GM12891 (cell line): ENCODE results near the gene GSAP.

Source experiments
- PAX5 ChIP-seq: IDR thresholded peaks from 2 replicates; pipeline ENCODE4 v1.6.1; 2011; ENCODE audit warnings: low read length, moderate library complexity, mild to moderate bottlenecking; ENCODE audit not compliant: insufficient read depth, severe bottlenecking
- POLR2A ChIP-seq: IDR thresholded peaks from 2 replicates; pipeline ENCODE4 v1.6.1; 2011; ENCODE audit warnings: low read depth, low read length, control low read depth
- POLR2AphosphoS5 ChIP-seq: IDR thresholded peaks from 2 replicates; pipeline ENCODE4 v1.6.1; 2011; ENCODE audit warnings: low read depth, low read length, control low read depth
- POU2F2 ChIP-seq: IDR thresholded peaks from 2 replicates; pipeline ENCODE4 v1.6.1; 2011; ENCODE audit warnings: low read depth, mild to moderate bottlenecking, control low read depth, low read length, moderate library complexity
- TAF1 ChIP-seq: IDR thresholded peaks from 2 replicates; pipeline ENCODE4 v1.6.1; 2011; ENCODE audit warnings: low read depth, low read length, control low read depth

DNA sequence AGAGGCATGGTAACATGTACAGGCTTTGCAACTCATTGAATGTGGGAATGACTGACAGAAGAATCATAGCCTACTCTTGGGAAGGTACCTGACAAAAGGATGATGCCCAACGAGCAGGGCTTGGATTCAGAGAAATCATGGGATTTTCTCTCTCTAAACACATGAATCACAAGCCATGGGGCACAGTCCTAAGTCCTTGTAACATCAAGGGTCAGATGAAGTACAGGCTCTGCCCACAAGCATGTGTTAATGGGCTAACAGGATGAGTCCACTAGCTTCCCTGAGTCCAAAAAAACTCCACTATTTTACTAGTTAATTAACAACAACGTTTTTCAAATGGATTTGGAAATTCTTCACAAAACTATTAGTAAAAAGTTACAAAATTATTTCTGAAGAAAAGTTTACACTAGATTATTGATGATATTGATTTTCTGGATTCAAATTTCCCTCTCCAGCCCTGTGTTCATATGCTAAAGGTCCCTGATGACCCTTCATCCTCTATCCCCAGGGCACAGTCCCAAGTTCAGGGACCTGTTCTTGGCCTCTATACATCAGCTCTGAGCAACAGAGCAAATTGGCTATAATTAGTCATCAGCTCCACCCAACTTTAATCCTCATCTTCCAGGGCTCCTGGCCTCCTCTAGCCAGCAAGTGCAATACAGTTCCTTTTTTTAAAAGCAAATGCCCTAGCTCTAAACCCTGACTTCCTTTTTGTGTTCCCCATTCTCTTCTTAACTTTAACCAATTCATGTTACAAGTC lies 99.8 kb downstream of the GSAP start:
- TF ChIP-seq POLR2AphosphoS5, result no peak
- TF ChIP-seq POU2F2, result no peak
- no peak for TF ChIP-seq TAF1
- TF ChIP-seq POLR2A, result no peak
- no peak for TF ChIP-seq PAX5
